HG03103 (cell line): ENCODE data around the gene PCDHB16.
"Not testable (repeated sequence)": the region's sequence is repeated elsewhere in the genome, so short reads cannot be mapped to it uniquely, and the experiment has no call there.

Source experiments
- ATAC-seq: cut with Tn5 transposase; IDR thresholded peaks from one replicate; pipeline ENCODE4 v1.9.1; 2021; ENCODE audit warnings: low read depth; ENCODE audit not compliant: unreplicated experiment

The PCDHB16 gene

GRCh38 chr5:141182248-141182647 is at the start of gene PCDHB16:
Gene PCDHB16 (plus strand): TSS chr5:141182387. CDS start chr5:141182560, 173 bp downstream.
- no peak for ATAC-seq

- no peak for ATAC-seq
Measured at GRCh38 chr5:141135030-141135717, 47.0 kb upstream of the PCDHB16 start, which contains the start of gene PCDHB5. Gene PCDHB5 (plus strand): TSS chr5:141135206. CDS start chr5:141135435, 229 bp downstream.

- no peak for ATAC-seq
Measured at GRCh38 chr5:141135718-141136266, 46.4 kb upstream of the PCDHB16 start.

GRCh38 chr5:141137346-141137745 is 44.8 kb upstream of the PCDHB16 start:
- ATAC-seq = not testable (repeated sequence)

- no peak for ATAC-seq
Measured at GRCh38 chr5:141149812-141150211, 32.4 kb upstream of the PCDHB16 start, which contains the start of gene PCDHB6. Gene PCDHB6 (plus strand): TSS chr5:141150057. CDS start chr5:141150258, 201 bp downstream.

GRCh38 chr5:141150224-141150992 is 31.8 kb upstream of the PCDHB16 start:
- no peak for ATAC-seq

GRCh38 chr5:141150993-141151325 is 31.2 kb upstream of the PCDHB16 start:
- no peak for ATAC-seq

GRCh38 chr5:141151632-141152031 is 30.6 kb upstream of the PCDHB16 start:
- ATAC-seq = not testable (repeated sequence)

GRCh38 chr5:141152096-141152495 is 30.1 kb upstream of the PCDHB16 start:
- not testable (repeated sequence) for ATAC-seq

- no peak for ATAC-seq
Measured at GRCh38 chr5:141155540-141156374, 26.4 kb upstream of the PCDHB16 start.

GRCh38 chr5:141157356-141157755 is 24.8 kb upstream of the PCDHB16 start:
- not testable (repeated sequence) for ATAC-seq

GRCh38 chr5:141157901-141158300 is 24.3 kb upstream of the PCDHB16 start:
- not testable (repeated sequence) for ATAC-seq

- ATAC-seq = no peak
Measured at GRCh38 chr5:141172381-141173204, 9.6 kb upstream of the PCDHB16 start, which contains the start of gene PCDHB7. Gene PCDHB7 (plus strand): TSS chr5:141172644. CDS start chr5:141172836, 192 bp downstream.

- ATAC-seq = not testable (repeated sequence)
Measured at GRCh38 chr5:141174291-141175104, 7.7 kb upstream of the PCDHB16 start.

GRCh38 chr5:141175933-141176332 is 6.3 kb upstream of the PCDHB16 start:
- no peak for ATAC-seq

- ATAC-seq = not testable (repeated sequence)
Measured at GRCh38 chr5:141177577-141178191, 4.5 kb upstream of the PCDHB16 start, which contains the start of gene PCDHB8. Gene PCDHB8 (plus strand): TSS chr5:141177790. CDS start chr5:141178035, 245 bp downstream.

- ATAC-seq = not testable (repeated sequence)
Measured at GRCh38 chr5:141179371-141179770, 2.8 kb upstream of the PCDHB16 start.

GRCh38 chr5:141179876-141180275 is 2.3 kb upstream of the PCDHB16 start:
- ATAC-seq = not testable (repeated sequence)
